HCT116 (cell line): ENCODE data around the gene UNC5C. TPM values are rescaled to one million over a fixed set of nuclear protein-coding genes. Genes with fewer than 3 reads are reported as not detected.
"Not testable (repeated sequence)": the region's sequence is repeated elsewhere in the genome, so short reads cannot be mapped to it uniquely, and the experiment has no call there.

ENCODE experiments used
- ATAC-seq: fragments of 200-7000 bp; cut with Tn5 transposase; 2 replicates; pipeline ENCODE4 v1.9.1; 2020; ENCODE audit warnings: mild to moderate bottlenecking, moderate library complexity
- BruUV-seq: library from RNA; stranded (reverse); fragments of 400-500 nt; replicated peaks from 2 replicates; lab custom pipeline; 2021; lab: Mats Ljungman, UMichigan
- CTCF ChIA-PET: fragments of 300-600 bp; sonication (Branson Sonifier 250); formaldehyde crosslinking; loops from one replicate; lab custom pipeline; 2021; ENCODE audit warnings: antibody characterized with exemption; lab: Charles Lee
- POLR2A ChIA-PET: fragments of 300-600, 350-600 bp; sonication (Branson Sonifier 250); formaldehyde crosslinking; loops from one replicate; lab custom pipeline; 2021; ENCODE audit warnings: antibody characterized with exemption; lab: Charles Lee
- RAD21 ChIA-PET, 2 experiments: fragments of 300-600 bp; sonication (Branson Sonifier 250); formaldehyde crosslinking; loops; one replicate each; lab custom pipeline; 2023; ENCODE audit warnings: low total read pairs in 2 of 2; ENCODE audit not compliant: uncharacterized antibody in 2 of 2, unreplicated experiment in 2 of 2, low non-redundant PET in 1 of 2; lab: Charles Lee
- DNase-seq: peaks from one replicate; pipeline ENCODE4 v3.0.0-alpha.2; 2010; ENCODE audit warnings: low read depth, low spot score
- H2AFZ ChIP-seq: fragments of 200-600 bp; shearing (Covaris generic), sonication (generic); 2 replicates; pipeline ENCODE4 v1.6.1; 2017; ENCODE audit warnings: low read depth, mixed run types, mixed read lengths, antibody characterized with exemption, low read length; ENCODE audit not compliant: poor library complexity, severe bottlenecking
- H3K27ac ChIP-seq: 2 replicates; pipeline ENCODE4 v1.5.1; 2012; ENCODE audit warnings: low read depth, low read length
- H3K27me3 ChIP-seq: fragments of 200-600 bp; sonication (generic); 2 replicates; pipeline ENCODE4 v1.6.1; 2016; ENCODE audit warnings: mixed run types, low read length, mixed read lengths; ENCODE audit not compliant: insufficient read depth
- H3K36me3 ChIP-seq, 2 experiments: fragments of 200-500 bp in 1 of 2; fragments of 200-600 bp in 1 of 2; sonication (Bioruptor generic) in 1 of 2; sonication (generic) in 1 of 2; 2 replicates each; pipeline versions ENCODE4 v1.5.1 to v1.6.1; 2014 to 2016; ENCODE audit warnings: low read length in 2 of 2, inconsistent platforms in 1 of 2, mixed read lengths in 1 of 2, mixed run types in 1 of 2; ENCODE audit not compliant: insufficient read depth in 2 of 2, control insufficient read depth in 1 of 2
- H3K4me1 ChIP-seq, 2 experiments: fragments of 200-600 bp in 1 of 2; sonication (generic) in 1 of 2; 2 replicates each; pipeline versions ENCODE4 v1.5.1 to v1.6.1; 2012 to 2017; ENCODE audit warnings: low read length in 2 of 2, inconsistent platforms in 1 of 2, mild to moderate bottlenecking in 1 of 2, mixed read lengths in 1 of 2, mixed run types in 1 of 2, moderate library complexity in 1 of 2; ENCODE audit not compliant: insufficient read depth in 2 of 2, control insufficient read depth in 1 of 2
- H3K4me2 ChIP-seq: fragments of 200-600 bp; sonication (generic); 2 replicates; pipeline ENCODE4 v1.6.1; 2017; ENCODE audit warnings: mixed run types, low read length, mixed read lengths
- H3K4me3 ChIP-seq, 2 experiments: fragments of 200-600 bp in 1 of 2; sonication (generic) in 1 of 2; replicated peaks in 1 of 2; 2 replicates each; pipeline ENCODE4 v1.5.1; 2011 to 2016; ENCODE audit warnings: low read length in 2 of 2, control low read depth in 1 of 2, low read depth in 1 of 2, mild to moderate bottlenecking in 1 of 2, mixed read lengths in 1 of 2, mixed run types in 1 of 2
- H3K79me2 ChIP-seq: fragments of 200-600 bp; sonication (generic); 2 replicates; pipeline ENCODE4 v1.6.1; 2017; ENCODE audit warnings: mild to moderate bottlenecking, mixed run types, low read length, moderate library complexity, mixed read lengths; ENCODE audit not compliant: insufficient read depth
- H3K9ac ChIP-seq: fragments of 200-600 bp; sonication (generic); 2 replicates; pipeline ENCODE4 v1.6.1; 2016; ENCODE audit warnings: low read length, mixed read lengths
- H3K9me2 ChIP-seq: fragments of 200-600 bp; sonication (generic), shearing (Covaris generic); 2 replicates; pipeline ENCODE4 v1.6.1; 2017; ENCODE audit warnings: mixed run types, mild to moderate bottlenecking, moderate library complexity; ENCODE audit not compliant: insufficient read depth
- H3K9me3 ChIP-seq, 2 experiments: fragments of 200-500 bp in 1 of 2; fragments of 200-600 bp in 1 of 2; sonication (Bioruptor generic) in 1 of 2; sonication (generic) in 1 of 2; 2 replicates each; pipeline ENCODE4 v1.6.1; 2014 to 2017; ENCODE audit warnings: low read length in 2 of 2, mixed read lengths in 2 of 2, inconsistent platforms in 1 of 2, low read depth in 1 of 2, mild to moderate bottlenecking in 1 of 2, mixed run types in 1 of 2, moderate library complexity in 1 of 2; ENCODE audit not compliant: control insufficient read depth in 1 of 2, insufficient read depth in 1 of 2
- H4K20me1 ChIP-seq: fragments of 200-600 bp; sonication (generic), shearing (Covaris generic); 2 replicates; pipeline ENCODE4 v1.6.1; 2017; ENCODE audit warnings: mixed run types, mild to moderate bottlenecking, moderate library complexity; ENCODE audit not compliant: insufficient read depth
- CEBPB ChIP-seq: IDR thresholded peaks from 2 replicates; pipeline ENCODE4 v1.6.1; 2012; ENCODE audit warnings: low read depth
- EZH2 ChIP-seq: fragments of 200-600 bp; sonication (generic); IDR thresholded peaks from 2 replicates; pipeline ENCODE4 v1.6.1; 2017; ENCODE audit warnings: antibody characterized with exemption, mixed run types
- REST ChIP-seq: IDR thresholded peaks from 2 replicates; pipeline ENCODE4 v1.6.1; 2012; ENCODE audit warnings: low read depth
- ZNF274 ChIP-seq: fragments of 200-500 bp; sonication (Bioruptor generic); IDR thresholded peaks from 2 replicates; pipeline ENCODE4 v1.6.1; 2014; ENCODE audit warnings: mild to moderate bottlenecking, low read depth, low read length, inconsistent platforms
- intact Hi-C: fragments of 100-400 bp; cut with micrococcal nuclease; formaldehyde crosslinking; loops from 2 replicates; pipeline ENCODE4 v1.10.0; 2022
- total RNA-seq: library from RNA; stranded (reverse); gene quantifications from one replicate; pipeline ENCODE4 v1.2.1, GENCODE V29; 2021; ENCODE audit not compliant: unreplicated experiment

The UNC5C gene
- total RNA-seq, 1 experiment from 2014 or later, result not detected

GRCh38 chr4:95178938-95179337, 369.8 kb downstream of the UNC5C start:
- H3K27ac ChIP-seq, result no peak overlapping the region
- no TSS peak for BruUV-seq
- CTCF ChIA-PET, result no interaction called here
- TF ChIP-seq EZH2 (no peak), CEBPB (no peak), REST (no peak), ZNF274 (no peak)
- DNase-seq (no peak), ATAC-seq (no peak)
- H4K20me1 ChIP-seq, result no peaks in the 10 kb centered on the region
- no peaks in the 10 kb centered on the region for H3K36me3 ChIP-seq
- no peaks in the 10 kb centered on the region for H3K79me2 ChIP-seq
- no peaks in the 10 kb centered on the region for H3K27me3 ChIP-seq
- POLR2A ChIA-PET, result no interaction called here
- RAD21 ChIA-PET, result no interaction called here
- intact Hi-C loops, result no loop called here
- no peak overlapping the region for H2AFZ ChIP-seq
- H3K4me2 ChIP-seq, result no peak overlapping the region
- H3K9ac ChIP-seq, result no peak overlapping the region
- H3K9me3 ChIP-seq, result no peaks in the 10 kb centered on the region
- no peak overlapping the region for H3K4me3 ChIP-seq
- no peaks in the 10 kb centered on the region for H3K9me2 ChIP-seq
- no peaks in the 10 kb centered on the region for H3K4me1 ChIP-seq

- H3K9me3 ChIP-seq, H3K79me2 ChIP-seq, H3K36me3 ChIP-seq, BruUV-seq, POLR2A ChIA-PET, DNase-seq, intact Hi-C loops, H3K4me3 ChIP-seq, H3K27ac ChIP-seq, H3K9me2 ChIP-seq, RAD21 ChIA-PET, H3K9ac ChIP-seq, H3K4me1 ChIP-seq, H3K27me3 ChIP-seq, ATAC-seq, CTCF ChIA-PET, H4K20me1 ChIP-seq, H2AFZ ChIP-seq, H3K4me2 ChIP-seq: not testable (repeated sequence)
Observed at GRCh38 chr4:95171377-95171776, 377.4 kb downstream of the UNC5C start.
